Endothelial cell of hepatic sinusoid (primary cell): ENCODE results near the gene CBY1.
"Not testable (repeated sequence)": the region's sequence is repeated elsewhere in the genome, so short reads cannot be mapped to it uniquely, and the experiment has no call there.

Source experiments
- in situ Hi-C: cut with HindIII; loops from 2 replicates; pipeline ENCODE4 v1.10.0; 2017; ENCODE audit warnings: low sequenced_read_pairs

CBY1 gene

GRCh38 chr22:38656256-38657044 lies at the start of gene CBY1, which contains the start of gene FAM227A:
CBY1 (plus strand) TSS chr22:38656638; CDS start chr22:38668055, 11,417 bp downstream.
FAM227A (minus strand) TSS chr22:38656392; CDS start chr22:38650168, 6,224 bp downstream.
- in situ Hi-C loops = no loop called here

GRCh38 chr22:38607680-38608079 lies 48.8 kb upstream of the CBY1 start:
- in situ Hi-C loops = loop anchor here (5.0 kb wide), 2 partner anchors 45 to 50 kb away; no protein-coding TSS in a partner anchor

DNA sequence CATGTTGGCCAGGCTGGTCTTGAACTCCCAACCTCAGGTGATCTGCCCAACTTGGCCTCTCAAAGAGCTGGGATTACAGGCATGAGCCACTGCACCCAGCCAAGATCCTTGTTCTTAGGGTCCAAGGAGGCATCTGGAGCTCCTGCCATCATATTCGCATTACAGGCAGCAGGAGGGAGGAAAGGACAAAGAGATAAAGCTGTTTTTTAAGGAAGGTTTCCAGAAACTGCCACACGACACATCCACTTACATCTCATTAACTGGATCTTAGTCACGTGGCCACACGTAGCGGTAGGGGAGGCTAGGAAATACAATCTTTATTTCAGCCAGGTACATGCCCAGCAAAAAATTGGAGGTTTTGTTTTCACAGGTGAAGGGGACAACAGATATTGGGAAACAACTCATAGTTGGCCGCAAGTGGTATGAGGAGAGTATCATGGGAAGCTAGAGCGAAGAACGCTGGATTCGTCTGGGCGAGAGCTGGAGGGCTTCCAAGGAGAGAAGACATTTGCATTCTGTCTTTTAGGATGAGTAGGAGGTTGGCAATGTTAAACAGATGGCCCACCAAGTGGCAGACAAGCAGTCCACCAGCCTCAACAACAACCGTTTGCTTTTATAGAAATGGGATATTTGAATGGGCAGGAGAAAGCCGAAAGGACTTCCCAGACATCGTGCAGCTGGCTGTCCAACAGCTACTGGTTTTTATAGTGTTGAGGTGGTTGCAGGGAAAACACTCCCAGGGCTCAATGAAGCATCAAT lies 47.3 kb upstream of the CBY1 start:
- in situ Hi-C loops = loop anchor here (5.0 kb wide), 2 partner anchors 43 to 52 kb away; no protein-coding TSS in a partner anchor

DNA sequence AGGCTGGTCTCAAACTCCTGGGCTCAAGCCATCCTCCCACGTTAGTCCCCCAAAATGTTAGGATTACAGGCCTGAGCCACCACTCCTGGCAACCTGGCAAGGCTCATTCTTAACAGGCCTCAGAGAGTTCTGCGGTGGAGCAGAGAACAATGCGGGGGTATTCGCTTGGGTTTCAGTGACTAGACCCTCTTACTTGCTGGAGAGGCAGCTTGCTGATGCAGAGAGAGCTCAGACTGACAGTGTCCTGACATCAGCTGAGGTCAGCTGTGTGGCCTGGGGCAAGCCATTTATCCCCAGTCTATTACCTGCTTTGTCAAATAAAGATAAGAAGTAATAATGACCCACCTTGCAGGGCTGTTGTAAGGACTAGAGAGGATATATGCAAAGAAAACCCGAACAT lies 46.2 kb upstream of the CBY1 start:
- in situ Hi-C loops = no loop called here

DNA sequence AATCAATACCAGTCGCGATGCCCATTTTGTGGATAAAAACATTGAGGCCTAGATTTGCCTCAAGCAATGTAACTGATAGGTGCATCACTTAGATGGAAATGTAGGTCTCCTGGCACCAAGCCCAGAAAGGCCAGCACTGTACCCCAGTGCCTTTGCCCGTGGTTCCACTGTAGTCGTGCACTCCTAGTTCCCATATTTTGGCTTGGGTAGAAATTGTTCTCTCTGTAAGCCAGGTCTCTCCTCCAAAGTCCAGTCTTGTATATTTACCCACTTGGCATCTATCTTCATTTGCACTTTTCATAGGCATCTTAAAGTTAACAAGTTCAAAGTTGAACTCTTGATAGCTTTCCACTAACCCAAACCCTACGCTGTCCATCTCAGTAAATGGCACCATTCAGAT lies 44.9 kb upstream of the CBY1 start:
- in situ Hi-C loops = no loop called here

DNA sequence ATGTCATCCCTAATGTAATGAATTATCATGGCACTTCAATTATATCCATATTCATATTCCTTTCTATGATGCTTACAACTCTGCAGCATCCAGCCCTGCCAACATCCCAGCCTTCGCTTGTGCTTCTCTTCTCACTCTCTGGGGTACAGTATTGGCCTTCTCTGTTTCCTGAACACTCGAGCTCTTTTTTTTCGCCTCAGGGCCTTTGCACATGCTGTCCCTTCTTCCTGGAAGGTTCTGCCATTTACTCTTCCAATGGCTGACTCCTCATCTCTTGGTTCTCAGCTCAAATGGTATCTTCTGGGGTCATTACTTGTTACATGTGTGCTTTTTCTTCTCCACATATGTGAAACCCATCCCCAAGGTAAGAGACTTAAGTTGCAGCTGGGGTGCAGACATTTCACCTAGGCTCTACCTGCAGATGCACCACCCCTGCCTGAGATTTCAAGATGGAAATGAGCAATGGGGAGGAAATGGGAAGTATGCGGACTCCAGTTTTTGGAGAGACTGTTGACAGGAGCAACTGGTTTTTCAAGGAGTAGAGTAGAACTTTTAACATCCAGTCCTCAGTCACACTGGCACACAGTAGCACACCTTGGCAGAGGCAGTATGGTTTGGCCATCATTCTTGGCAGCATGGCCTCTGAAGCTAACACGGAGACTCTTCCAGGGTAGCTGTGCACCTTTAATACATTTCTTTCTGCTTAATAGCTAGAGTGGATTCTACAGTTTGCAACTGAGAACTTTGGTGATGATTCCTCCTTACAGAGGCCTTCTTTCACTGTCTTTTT lies 44.0 kb upstream of the CBY1 start:
- in situ Hi-C loops = no loop called here

DNA sequence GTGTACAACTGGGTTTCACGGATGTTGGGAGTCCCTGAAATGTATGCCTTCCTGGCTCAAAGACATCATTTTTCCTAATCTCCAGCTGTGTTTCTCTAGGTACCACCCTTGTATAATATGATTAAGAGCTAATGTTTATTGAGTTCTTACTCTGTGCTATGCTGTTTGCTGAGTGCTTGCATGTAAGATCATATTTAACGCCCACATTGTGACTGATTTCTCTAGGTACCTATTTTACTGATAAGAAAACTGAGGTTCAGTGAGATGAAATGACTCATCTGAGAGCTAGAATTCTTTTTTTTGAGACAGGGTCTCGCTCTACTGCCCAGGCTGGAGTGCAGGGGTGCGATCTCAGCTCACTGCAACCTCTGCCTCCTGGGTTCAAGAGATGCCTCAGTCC lies 42.9 kb upstream of the CBY1 start:
- in situ Hi-C loops = no loop called here

DNA sequence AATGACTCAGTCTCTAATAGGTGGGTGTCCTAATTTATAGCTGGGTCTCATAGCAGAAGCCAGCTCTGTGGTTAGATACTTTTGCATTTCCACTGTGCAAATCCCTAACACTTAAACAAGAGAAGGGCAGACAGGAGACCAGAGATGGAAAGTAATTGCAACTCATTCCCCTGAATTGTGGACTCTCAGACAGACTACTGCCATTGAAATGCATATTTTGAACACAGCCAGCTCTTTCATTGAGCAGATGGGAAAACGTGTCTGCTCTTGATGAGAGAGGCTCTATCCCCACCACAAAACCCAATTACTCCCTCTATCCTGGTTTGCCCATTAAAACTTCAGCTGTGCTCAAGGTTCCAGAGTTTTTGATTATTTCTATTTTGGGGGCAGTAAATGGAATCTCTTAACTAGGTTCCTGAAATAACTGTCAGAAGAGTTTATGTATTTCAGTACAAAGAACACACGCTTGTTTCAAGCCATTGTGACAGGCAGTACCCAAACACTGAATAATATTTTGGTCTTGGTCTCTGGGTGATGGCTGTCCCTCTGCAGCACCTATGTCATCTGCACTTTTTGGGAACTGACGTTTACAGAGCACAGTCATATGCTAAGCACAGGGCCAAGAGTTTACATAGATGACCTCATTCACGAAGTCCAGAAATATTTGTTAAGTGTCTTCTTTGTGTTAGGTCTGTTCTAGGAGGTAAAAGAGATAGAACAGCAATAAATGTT lies 41.9 kb upstream of the CBY1 start:
- in situ Hi-C loops = no loop called here

DNA sequence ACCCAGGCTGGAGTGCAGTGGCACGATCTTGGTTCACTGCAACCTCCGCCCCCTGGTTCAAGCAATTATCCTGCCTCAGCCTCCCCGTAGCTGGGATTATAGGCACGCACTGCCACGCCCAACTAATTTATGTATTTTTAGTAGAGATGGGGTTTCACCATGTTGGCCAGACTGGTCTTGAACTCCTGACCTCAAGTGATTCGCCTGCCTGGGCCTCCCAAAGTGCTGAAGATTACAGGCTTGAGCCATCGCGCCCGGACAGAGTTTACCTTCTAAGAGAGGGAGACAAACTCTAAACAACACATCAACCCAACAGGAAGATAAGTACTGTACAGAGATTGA lies 41.4 kb upstream of the CBY1 start:
- in situ Hi-C loops = not testable (repeated sequence)

- in situ Hi-C loops = no loop called here
These were observed 38.2 kb upstream of the CBY1 start for GRCh38 chr22:38618258-38618657.

DNA sequence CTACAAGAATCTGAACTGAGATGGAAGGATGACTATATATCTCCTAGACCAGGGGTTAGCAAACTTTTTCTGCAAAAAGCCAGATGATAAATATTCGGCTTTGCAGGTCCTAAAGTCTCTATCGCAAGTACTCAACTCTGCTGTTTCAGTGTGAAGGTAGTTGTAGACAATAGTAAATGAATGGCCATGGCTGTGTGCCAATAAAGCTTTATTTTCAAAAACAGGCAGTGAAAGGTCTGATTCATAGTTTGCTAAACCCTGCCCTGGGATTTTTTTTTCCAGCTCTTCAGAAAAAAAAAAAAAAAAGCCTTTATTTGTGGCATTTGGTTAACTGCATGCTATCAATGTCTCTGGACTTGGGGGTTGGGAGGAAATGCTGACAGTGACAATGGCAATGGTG lies 37.8 kb upstream of the CBY1 start:
- in situ Hi-C loops = no loop called here

DNA sequence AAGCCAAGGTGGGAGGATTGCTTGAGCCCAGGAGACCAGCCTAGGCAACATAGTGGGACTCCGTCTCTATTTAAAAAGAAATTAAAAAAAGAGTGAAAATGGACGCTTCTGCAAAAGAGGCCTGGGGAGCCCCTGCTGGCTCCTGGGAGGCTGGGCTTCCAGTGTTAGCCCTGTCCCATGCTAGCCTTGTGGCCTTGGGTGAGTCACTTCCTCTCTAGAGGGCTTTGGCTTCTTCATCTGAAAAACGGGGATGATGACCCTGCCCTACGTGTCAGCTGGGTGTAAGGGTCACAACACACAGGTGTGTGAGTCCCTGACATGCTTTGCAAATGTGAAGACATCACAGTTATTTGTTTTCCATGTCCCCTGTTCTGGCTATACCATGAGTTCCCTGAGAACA lies 33.1 kb upstream of the CBY1 start:
- in situ Hi-C loops = no loop called here

DNA sequence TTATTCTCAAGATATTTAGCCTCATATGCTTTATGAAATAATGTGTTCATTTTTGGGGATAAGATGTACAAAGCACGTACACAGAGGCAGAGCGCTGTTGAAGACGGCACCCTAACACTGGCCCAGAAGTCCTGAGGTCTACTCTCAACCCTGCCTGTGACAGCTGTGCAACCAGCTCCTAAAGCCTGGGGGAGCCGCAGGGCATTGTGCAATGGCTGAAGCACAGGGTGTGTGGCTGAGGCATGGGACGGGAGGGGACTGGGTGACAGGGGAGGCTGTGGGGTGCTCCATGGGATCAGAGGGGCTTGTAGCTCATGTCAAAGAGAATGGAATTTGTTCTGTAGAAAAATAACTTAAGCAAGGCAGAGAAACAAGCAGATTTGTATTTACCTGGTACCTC lies 28.0 kb upstream of the CBY1 start:
- in situ Hi-C loops = no loop called here

DNA sequence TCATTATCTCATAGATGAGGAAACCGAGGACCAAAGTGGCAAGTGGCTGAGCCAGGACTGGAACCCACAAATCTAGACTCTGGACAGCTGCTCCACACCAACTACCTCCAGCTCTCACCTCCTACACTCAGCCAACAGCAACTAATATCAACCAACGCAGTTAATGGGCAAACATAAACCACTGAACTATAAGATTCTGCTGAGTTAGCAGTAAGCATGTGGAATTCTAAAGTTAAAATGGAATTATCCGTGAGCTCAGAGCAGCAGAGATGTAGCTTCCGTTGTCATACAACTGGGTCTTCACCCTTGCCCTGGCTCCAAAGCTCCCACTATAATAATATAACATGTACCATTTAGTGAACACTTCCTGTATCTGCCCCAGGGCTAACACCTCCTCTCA lies 27.3 kb upstream of the CBY1 start:
- in situ Hi-C loops = no loop called here

GRCh38 chr22:38631724-38632123 lies 24.7 kb upstream of the CBY1 start:
- in situ Hi-C loops = no loop called here

GRCh38 chr22:38632528-38632927 lies 23.9 kb upstream of the CBY1 start:
- in situ Hi-C loops = no loop called here

- in situ Hi-C loops = no loop called here
These were observed 18.2 kb upstream of the CBY1 start for GRCh38 chr22:38638216-38638615.

DNA sequence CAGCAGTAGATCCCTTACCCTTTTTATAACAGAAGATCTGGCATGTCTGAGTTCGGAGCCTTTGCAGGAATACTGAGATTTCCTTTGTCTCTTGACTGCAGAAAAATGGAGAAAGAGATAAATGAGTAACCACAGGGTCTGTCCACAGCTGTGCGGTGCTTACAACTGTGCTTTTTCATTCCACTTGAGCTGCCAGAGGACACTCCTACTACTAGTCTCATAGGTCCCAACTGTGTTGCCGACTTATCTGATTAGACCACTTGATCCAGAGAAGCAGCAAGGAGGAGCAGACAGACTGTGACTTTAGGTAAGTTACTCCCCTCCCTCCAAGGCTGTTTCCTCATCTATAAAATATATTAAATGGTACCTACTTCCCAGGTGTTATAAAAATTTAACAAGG lies 17.7 kb upstream of the CBY1 start:
- in situ Hi-C loops = no loop called here

DNA sequence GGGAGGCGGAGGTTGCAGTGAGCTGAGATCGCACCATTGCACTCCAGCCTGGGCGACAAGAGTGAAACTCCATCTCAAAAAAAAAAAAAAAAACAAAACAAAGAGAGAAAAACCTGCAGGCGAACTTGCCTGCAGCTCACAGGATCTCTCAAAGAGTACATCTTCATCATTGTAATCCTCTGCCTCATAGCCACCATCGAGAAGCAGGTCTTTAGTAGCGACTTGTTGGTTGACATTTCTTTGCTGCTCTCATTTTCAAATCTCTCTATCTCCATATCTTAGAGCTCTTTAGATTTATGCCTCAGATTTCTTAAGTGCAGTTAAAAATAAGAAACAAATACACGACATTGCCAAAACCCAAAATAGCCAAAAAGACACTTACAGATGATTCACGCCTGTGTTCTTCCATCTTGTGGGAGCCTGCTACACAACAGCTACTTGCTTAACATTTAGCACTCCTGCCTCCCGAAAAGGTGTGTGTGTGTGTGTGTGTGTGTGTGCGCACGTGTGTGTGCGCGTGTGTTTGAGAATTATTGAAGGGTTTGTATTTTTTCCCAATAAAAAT lies 14.9 kb upstream of the CBY1 start:
- in situ Hi-C loops = no loop called here

- in situ Hi-C loops = not testable (repeated sequence)
These were observed 12.2 kb upstream of the CBY1 start for GRCh38 chr22:38644245-38644644.
